Measurements from ENCODE around the gene TMED10. TPM values are rescaled to one million over a fixed set of nuclear protein-coding genes. Genes with fewer than 3 reads are reported as not detected.
A peak's percentile ranks its signal among the peaks of the same experiment; 100 is the strongest.

Gene TMED10
- total RNA-seq, 1 experiment from 2014 or later = 709 TPM

DNA sequence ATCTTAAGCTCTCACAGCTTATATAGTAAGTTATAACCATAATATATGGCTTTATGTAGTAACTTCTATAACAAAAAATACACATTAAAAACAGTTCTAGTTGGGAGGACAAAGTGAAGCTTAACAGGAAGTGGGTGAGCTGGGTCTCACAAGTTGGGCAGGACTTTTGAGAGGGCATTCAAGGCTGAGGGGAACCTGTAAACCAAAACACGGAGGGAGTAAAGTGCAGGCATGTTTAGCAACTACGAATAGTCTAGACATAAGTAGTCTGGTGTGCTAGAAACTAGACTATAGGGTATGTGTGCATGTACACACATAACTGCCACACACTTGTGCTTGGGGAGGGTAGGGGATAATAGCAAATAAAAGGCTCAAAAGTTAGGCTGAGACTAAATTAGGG, 35.4 kb downstream of the TMED10 start:
- DNase-seq = no peak
- no peak overlapping the region for H3K4me3 ChIP-seq
- H3K36me3 ChIP-seq (ENCODE audit: low read depth) = peaks cover 7% of the 10 kb centered on the region
- peaks cover 90% of the 10 kb centered on the region for H3K79me2 ChIP-seq (ENCODE audit: low read depth)
- H3F3A ChIP-seq (ENCODE audit: insufficient read depth, low read depth) = peaks cover 64% of the 10 kb centered on the region
- CTCF ChIA-PET = interaction anchor here (0.7 to 1.6 kb wide), 4 partner anchors 135 to 160 kb away, joined by 3 to 6 read pairs (median 3); no protein-coding TSS in a partner anchor
- no peaks in the 10 kb centered on the region for H3K27me3 ChIP-seq (ENCODE audit: insufficient read depth, low read depth)
- H2AFZ ChIP-seq = no peak overlapping the region
- BruUV-seq (replicated peaks) = no TSS peak
- intact Hi-C loops (cut with micrococcal nuclease; ENCODE audit: unreplicated experiment) = no loop called here
- H3K9me3 ChIP-seq (ENCODE audit: insufficient read depth, low read depth) = no peaks in the 10 kb centered on the region
- H3K27ac ChIP-seq = no peak overlapping the region
- H3K4me2 ChIP-seq = no peak overlapping the region
- no peak for TF ChIP-seq EZH2 (IDR thresholded peaks at IDR 0.05; ENCODE audit: low read depth)
- TF ChIP-seq, protein P1, sequence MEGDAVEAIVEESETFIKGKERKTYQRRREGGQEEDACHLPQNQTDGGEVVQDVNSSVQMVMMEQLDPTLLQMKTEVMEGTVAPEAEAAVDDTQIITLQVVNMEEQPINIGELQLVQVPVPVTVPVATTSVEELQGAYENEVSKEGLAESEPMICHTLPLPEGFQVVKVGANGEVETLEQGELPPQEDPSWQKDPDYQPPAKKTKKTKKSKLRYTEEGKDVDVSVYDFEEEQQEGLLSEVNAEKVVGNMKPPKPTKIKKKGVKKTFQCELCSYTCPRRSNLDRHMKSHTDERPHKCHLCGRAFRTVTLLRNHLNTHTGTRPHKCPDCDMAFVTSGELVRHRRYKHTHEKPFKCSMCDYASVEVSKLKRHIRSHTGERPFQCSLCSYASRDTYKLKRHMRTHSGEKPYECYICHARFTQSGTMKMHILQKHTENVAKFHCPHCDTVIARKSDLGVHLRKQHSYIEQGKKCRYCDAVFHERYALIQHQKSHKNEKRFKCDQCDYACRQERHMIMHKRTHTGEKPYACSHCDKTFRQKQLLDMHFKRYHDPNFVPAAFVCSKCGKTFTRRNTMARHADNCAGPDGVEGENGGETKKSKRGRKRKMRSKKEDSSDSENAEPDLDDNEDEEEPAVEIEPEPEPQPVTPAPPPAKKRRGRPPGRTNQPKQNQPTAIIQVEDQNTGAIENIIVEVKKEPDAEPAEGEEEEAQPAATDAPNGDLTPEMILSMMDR (conservative IDR thresholded peaks at IDR 0.05) = no peak
- H3K9me2 ChIP-seq (ENCODE audit: insufficient read depth) = no peaks in the 10 kb centered on the region
- no peaks in the 10 kb centered on the region for H3K4me1 ChIP-seq (replicated peaks; ENCODE audit: insufficient read depth)
- POLR2A ChIA-PET (ENCODE audit: unreplicated experiment) = interaction anchor here (0.7 kb wide), 2 partner anchors 140 to 735 kb away, joined by 3 to 4 read pairs; no protein-coding TSS in a partner anchor
- peaks cover 60% of the 10 kb centered on the region for H4K20me1 ChIP-seq (ENCODE audit: insufficient read depth)

DNA sequence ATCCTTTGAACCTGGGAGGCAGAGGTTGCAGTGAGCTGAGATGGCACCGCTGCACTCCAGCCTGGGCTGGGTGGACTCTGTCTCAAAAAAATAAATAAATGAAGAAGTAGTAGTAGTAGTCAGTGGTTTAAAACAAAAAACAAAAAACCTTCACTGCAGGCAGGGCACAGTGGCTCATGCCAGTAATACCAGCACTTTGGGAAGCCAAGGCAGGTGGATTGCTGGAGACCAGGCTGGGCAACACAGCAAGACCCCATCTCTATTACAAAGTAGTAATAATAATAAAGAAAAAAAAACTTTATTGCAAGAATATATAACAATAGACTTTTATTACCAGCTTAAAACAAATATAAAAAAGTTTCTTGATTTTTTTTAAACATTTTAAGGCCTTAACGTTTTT, 35.8 kb downstream of the TMED10 start:
- Histone ChIP-seq H3F3A (ENCODE audit: insufficient read depth, low read depth) (peaks cover 66% of the 10 kb centered on the region), H3K4me1 (replicated peaks; ENCODE audit: insufficient read depth) (no peaks in the 10 kb centered on the region), H3K79me2 (ENCODE audit: low read depth) (peaks cover 93% of the 10 kb centered on the region), H4K20me1 (ENCODE audit: insufficient read depth) (peaks cover 63% of the 10 kb centered on the region), H3K9me2 (ENCODE audit: insufficient read depth) (no peaks in the 10 kb centered on the region), H3K4me2 (no peak overlapping the region), H2AFZ (no peak overlapping the region), H3K27ac (no peak overlapping the region), H3K4me3 (no peak overlapping the region), H3K9me3 (ENCODE audit: insufficient read depth, low read depth) (no peaks in the 10 kb centered on the region), H3K27me3 (ENCODE audit: insufficient read depth, low read depth) (no peaks in the 10 kb centered on the region), H3K36me3 (ENCODE audit: low read depth) (peaks cover 10% of the 10 kb centered on the region)
- TF ChIP-seq EZH2 (IDR thresholded peaks at IDR 0.05; ENCODE audit: low read depth) = no peak
- TF ChIP-seq, protein P1 (conservative IDR thresholded peaks at IDR 0.05) = no peak
- CTCF ChIA-PET = interaction anchor here (1.0 to 1.6 kb wide), 3 partner anchors 155 to 161 kb away, joined by 3 to 6 read pairs (median 3); no protein-coding TSS in a partner anchor
- no TSS peak for BruUV-seq (replicated peaks)
- intact Hi-C loops (cut with micrococcal nuclease; ENCODE audit: unreplicated experiment) = no loop called here
- DNase-seq = no peak
- POLR2A ChIA-PET (ENCODE audit: unreplicated experiment) = interaction anchor here (0.7 kb wide), 1 partner anchor 735 kb away, joined by 3 read pairs; no protein-coding TSS in a partner anchor

DNA sequence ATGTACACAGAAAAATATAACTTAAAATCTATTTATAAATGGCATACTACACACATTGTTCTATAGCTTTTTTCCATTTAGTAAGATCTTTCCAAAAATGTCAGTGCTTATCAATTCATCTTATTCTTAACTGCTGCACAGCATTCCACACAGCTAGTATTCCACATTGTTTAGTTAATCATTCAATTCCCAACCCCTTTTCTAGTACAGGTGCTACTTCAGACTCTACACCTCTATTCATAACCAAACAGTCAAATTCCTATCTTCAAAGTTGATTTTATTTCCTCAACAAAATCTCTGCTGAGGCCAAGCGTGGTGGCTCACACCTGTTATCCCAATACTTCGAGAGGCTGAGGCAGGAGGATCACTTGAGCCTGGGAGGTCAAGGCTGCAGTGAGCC, 37.2 kb downstream of the TMED10 start:
- Histone ChIP-seq H3K36me3 (ENCODE audit: low read depth) (peaks cover 22% of the 10 kb centered on the region), H3K79me2 (ENCODE audit: low read depth) (peaks cover 81% of the 10 kb centered on the region), H4K20me1 (ENCODE audit: insufficient read depth) (peaks cover 57% of the 10 kb centered on the region), H3K4me3 (no peak overlapping the region), H3K4me2 (no peak overlapping the region), H3K9me2 (ENCODE audit: insufficient read depth) (no peaks in the 10 kb centered on the region), H3K27ac (0 out of 2 replicates have a peak overlapping the region, but pooled peaks have one; percentile 7), H3F3A (ENCODE audit: insufficient read depth, low read depth) (peaks cover 73% of the 10 kb centered on the region), H3K4me1 (replicated peaks; ENCODE audit: insufficient read depth) (no peaks in the 10 kb centered on the region), H3K27me3 (ENCODE audit: insufficient read depth, low read depth) (no peaks in the 10 kb centered on the region), H2AFZ (no peak overlapping the region), H3K9me3 (ENCODE audit: insufficient read depth, low read depth) (no peaks in the 10 kb centered on the region)
- TF ChIP-seq EZH2 (IDR thresholded peaks at IDR 0.05; ENCODE audit: low read depth) = no peak
- TF ChIP-seq, protein P1 (conservative IDR thresholded peaks at IDR 0.05) = no peak
- CTCF ChIA-PET = interaction anchor here (1.1 kb wide), 1 partner anchor 11 kb away, joined by 3 read pairs; no protein-coding TSS in a partner anchor
- POLR2A ChIA-PET (ENCODE audit: unreplicated experiment) = interaction anchor here (0.6 to 0.9 kb wide), 2 partner anchors 83 to 155 kb away, joined by 3 to 6 read pairs; no protein-coding TSS in a partner anchor
- BruUV-seq (replicated peaks) = no TSS peak
- intact Hi-C loops (cut with micrococcal nuclease; ENCODE audit: unreplicated experiment) = no loop called here
- DNase-seq = no peak

Measured in PC-9 (cell line).